Thymus (tissue), 11 donors: ENCODE data around the gene POLR3E. TPM values are rescaled to one million over a fixed set of nuclear protein-coding genes. Genes with fewer than 3 reads are reported as not detected.

ENCODE experiments used
- DNase-seq, 9 donors: peaks; one replicate each; pipeline ENCODE4 v3.0.0-alpha.2; 2013; ENCODE audit warnings: low spot score in 9 of 9, low read depth in 6 of 9, missing footprints in 1 of 9
- H3K27ac ChIP-seq, 2 donors: one replicate each; pipeline ENCODE4 v1.5.1; 2013; ENCODE audit warnings: control low read depth in 1 of 2, low read depth in 1 of 2, low read length in 1 of 2, mild to moderate bottlenecking in 1 of 2, moderate library complexity in 1 of 2
- H3K27me3 ChIP-seq, 2 donors: one replicate each; pipeline ENCODE4 v1.5.1; 2013; ENCODE audit warnings: low read length in 1 of 2; ENCODE audit not compliant: control insufficient read depth in 2 of 2, insufficient read depth in 1 of 2
- H3K36me3 ChIP-seq, 2 donors: one replicate each; pipeline ENCODE4 v1.5.1; 2013; ENCODE audit warnings: low read length in 1 of 2, mild to moderate bottlenecking in 1 of 2, moderate library complexity in 1 of 2; ENCODE audit not compliant: control insufficient read depth in 2 of 2, insufficient read depth in 2 of 2
- H3K4me1 ChIP-seq, 2 donors: one replicate each; pipeline ENCODE4 v1.5.1; 2013; ENCODE audit warnings: low read length in 2 of 2; ENCODE audit not compliant: control insufficient read depth in 2 of 2, insufficient read depth in 2 of 2
- H3K4me3 ChIP-seq, 2 donors: one replicate each; pipeline ENCODE4 v1.5.1; 2013; ENCODE audit warnings: low read length in 2 of 2, control low read depth in 1 of 2, mild to moderate bottlenecking in 1 of 2
- H3K9me3 ChIP-seq, 2 donors: one replicate each; pipeline ENCODE4 v1.5.1; 2013; ENCODE audit warnings: low read length in 1 of 2, mild to moderate bottlenecking in 1 of 2; ENCODE audit not compliant: control insufficient read depth in 2 of 2, insufficient read depth in 1 of 2
- WGBS: extraction: QIAGEN DNeasy Blood & Tissue Kit; methylation state at CpG from one replicate; pipeline ENCODE4 v1.1.7; 2013; 5-methylcytosine and 5-hydroxymethylcytosine counted together
- polyA plus RNA-seq: library from polyadenylated mRNA; stranded (reverse); fragments of 200-250 nt; gene quantifications from one replicate; pipeline ENCODE4 v1.2.3, GENCODE V29; 2013
- total RNA-seq: library from RNA; stranded (reverse); fragments of 120-200 nt; gene quantifications from one replicate; pipeline ENCODE4 v1.2.4, GENCODE V29; 2013
- donor health status: healthy.

Gene POLR3E
- total and polyA plus RNA-seq, 2 donors: 27.2 to 27.4 TPM

GRCh38 chr16:22370038-22370820, 73.0 kb downstream of the POLR3E start:
- WGBS: 90% methylated on average over 2 of the region's 2 CpGs
- no peaks in the 10 kb centered on the region for H3K9me3 ChIP-seq
- H3K36me3 ChIP-seq: peaks cover 0 to 5% of the 10 kb centered on the region in 2 donors
- no peak overlapping the region for H3K4me3 ChIP-seq
- peak overlapping the region; percentile 18 to 72 for H3K27ac ChIP-seq
- H3K27me3 ChIP-seq: no peaks in the 10 kb centered on the region
- H3K4me1 ChIP-seq: peaks cover 20 to 28% of the 10 kb centered on the region in 2 donors
- DNase-seq: peak in 1 of 9 donors; percentile 34

GRCh38 chr16:22372882-22373661, 75.9 kb downstream of the POLR3E start:
- 77% methylated on average over 14 of the region's 14 CpGs for WGBS
- Histone ChIP-seq H3K36me3 (peaks cover 0 to 5% of the 10 kb centered on the region in 2 donors), H3K4me3 (peak overlapping the region; percentile 47 to 95), H3K9me3 (no peaks in the 10 kb centered on the region), H3K4me1 (peaks cover 20 to 30% of the 10 kb centered on the region in 2 donors), H3K27me3 (no peaks in the 10 kb centered on the region), H3K27ac (peak overlapping the region; percentile 42 to 49)
- DNase-seq: peak in 1 of 9 donors; percentile 63

GRCh38 chr16:22373662-22374310, 76.6 kb downstream of the POLR3E start:
- Histone ChIP-seq H3K4me1 (peaks cover 20 to 30% of the 10 kb centered on the region in 2 donors), H3K36me3 (peaks cover 0 to 5% of the 10 kb centered on the region in 2 donors), H3K27ac (peak overlapping the region; percentile 49 to 88), H3K27me3 (no peaks in the 10 kb centered on the region), H3K4me3 (peak overlapping the region; percentile 47 to 95), H3K9me3 (no peaks in the 10 kb centered on the region)
- DNase-seq: peak in 2 of 9 donors; percentile 32 to 60
- WGBS: 3% methylated on average over 51 of the region's 51 CpGs

GRCh38 chr16:22374311-22375116, 77.3 kb downstream of the POLR3E start, which contains the start of gene CDR2:
CDR2 (minus strand) TSS chr16:22374619; CDS start chr16:22374309, 310 bp downstream.
- Histone ChIP-seq H3K27ac (peak within 1 kb of the TSS; percentile 49 to 88), H3K4me3 (peak within 1 kb of the TSS; percentile 47 to 95), H3K27me3 (no peaks in the 10 kb centered on the region), H3K9me3 (no peaks in the 10 kb centered on the region), H3K4me1 (peaks cover 14 to 24% of the 10 kb centered on the region in 2 donors), H3K36me3 (peaks cover 0 to 5% of the 10 kb centered on the region in 2 donors)
- DNase-seq: peak; percentile 90 to 99 (median 96)
- WGBS: under 1% methylated on average over 96 of the region's 96 CpGs

- Histone ChIP-seq H3K36me3 (peaks cover 0 to 5% of the 10 kb centered on the region in 2 donors), H3K27ac (no peak overlapping the region), H3K9me3 (no peaks in the 10 kb centered on the region), H3K27me3 (no peaks in the 10 kb centered on the region), H3K4me3 (peak overlapping the region; percentile 47 to 95), H3K4me1 (peaks cover 11 to 21% of the 10 kb centered on the region in 2 donors)
- 41% methylated on average over 28 of the region's 28 CpGs for WGBS
- peak in 1 of 9 donors; percentile 45 for DNase-seq
These were observed 78.1 kb downstream of the POLR3E start for GRCh38 chr16:22375117-22375962.

GRCh38 chr16:22375963-22376640, 78.9 kb downstream of the POLR3E start:
- no peak for DNase-seq
- Histone ChIP-seq H3K9me3 (no peaks in the 10 kb centered on the region), H3K4me3 (no peak overlapping the region), H3K27ac (no peak overlapping the region), H3K27me3 (no peaks in the 10 kb centered on the region), H3K36me3 (peaks cover 0 to 5% of the 10 kb centered on the region in 2 donors), H3K4me1 (peaks cover 9 to 19% of the 10 kb centered on the region in 2 donors)
- WGBS: 98% methylated on average over 8 of the region's 8 CpGs

GRCh38 chr16:22379656-22380055, 82.4 kb downstream of the POLR3E start:
- H3K27ac ChIP-seq: no peak overlapping the region
- peaks cover 0 to 2% of the 10 kb centered on the region in 2 donors for H3K36me3 ChIP-seq
- peaks cover 0 to 6% of the 10 kb centered on the region in 2 donors for H3K4me1 ChIP-seq
- H3K27me3 ChIP-seq: no peaks in the 10 kb centered on the region
- no peak overlapping the region for H3K4me3 ChIP-seq
- no peak for DNase-seq
- 97% methylated on average over 7 of the region's 7 CpGs for WGBS
- H3K9me3 ChIP-seq: no peaks in the 10 kb centered on the region
